Stimulated activated effector memory CD8-positive, alpha-beta T cell treated with anti-CD3 and anti-CD28 coated beads, Interleukin-12 subunit alpha, Interleukin-12 subunit beta, amount 100 ng/mL, for 72 hours (primary cell): ENCODE results near the gene ZNF316.

Source experiments
- ATAC-seq: fragments of 150-1000 bp; cut with Tn5 transposase; 2 replicates; pipeline ENCODE4 v1.10.0; 2021
- DNase-seq, 2 donors: peaks; one replicate each; pipeline ENCODE4 v3.0.0; 2021 to 2022; ENCODE audit warnings: low spot score in 2 of 2
- H3K27ac Mint-ChIP-seq: one replicate; pipeline ENCODE4 v1.8.0; 2022; ENCODE audit warnings: mild to moderate bottlenecking, mixed read lengths
- H3K36me3 Mint-ChIP-seq: one replicate; pipeline ENCODE4 v1.8.0; 2022; ENCODE audit warnings: mild to moderate bottlenecking, mixed read lengths
- H3K4me1 Mint-ChIP-seq: one replicate; pipeline ENCODE4 v1.8.0; 2022; ENCODE audit warnings: mixed read lengths
- H3K4me3 Mint-ChIP-seq: one replicate; pipeline ENCODE4 v1.8.0; 2022; ENCODE audit warnings: mild to moderate bottlenecking, mixed read lengths
- H3K9me3 Mint-ChIP-seq: one replicate; pipeline ENCODE4 v1.8.0; 2022; ENCODE audit warnings: mixed read lengths

ZNF316 gene

DNA sequence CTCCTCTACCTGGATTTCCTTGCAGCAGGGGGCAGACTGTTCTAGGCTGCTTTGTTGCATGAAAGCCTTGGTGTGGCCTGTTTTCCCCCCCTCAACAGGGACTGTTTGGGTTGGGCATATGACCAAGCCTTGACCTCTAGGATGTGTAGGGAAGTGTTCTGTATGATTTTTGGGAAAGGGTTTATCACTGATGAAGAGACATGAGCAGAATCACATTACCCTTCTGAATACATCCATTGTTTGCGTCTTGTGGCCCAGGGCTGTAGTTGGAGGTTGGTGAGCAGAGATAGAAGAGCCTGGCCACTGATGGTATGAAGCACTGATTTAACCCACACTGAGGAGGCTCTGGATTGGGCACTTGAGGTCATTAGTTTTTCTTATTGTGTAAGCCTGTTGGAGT is 43.0 kb downstream of the ZNF316 start:
- Mint-ChIP-seq H3K4me3 (no peak overlapping the region), H3K4me1 (no peaks in the 10 kb centered on the region), H3K9me3 (peaks cover 33% of the 10 kb centered on the region), H3K27ac (no peak overlapping the region), H3K36me3 (peaks cover 5% of the 10 kb centered on the region)
- ATAC-seq (no peak), DNase-seq (no peak)

GRCh38 chr7:6691103-6691502 is 54.0 kb downstream of the ZNF316 start:
- Mint-ChIP-seq H3K36me3 (no peaks in the 10 kb centered on the region), H3K9me3 (peaks cover 28% of the 10 kb centered on the region), H3K4me3 (no peak overlapping the region), H3K27ac (no peak overlapping the region), H3K4me1 (no peaks in the 10 kb centered on the region)
- ATAC-seq, result no peak
- no peak for DNase-seq

DNA sequence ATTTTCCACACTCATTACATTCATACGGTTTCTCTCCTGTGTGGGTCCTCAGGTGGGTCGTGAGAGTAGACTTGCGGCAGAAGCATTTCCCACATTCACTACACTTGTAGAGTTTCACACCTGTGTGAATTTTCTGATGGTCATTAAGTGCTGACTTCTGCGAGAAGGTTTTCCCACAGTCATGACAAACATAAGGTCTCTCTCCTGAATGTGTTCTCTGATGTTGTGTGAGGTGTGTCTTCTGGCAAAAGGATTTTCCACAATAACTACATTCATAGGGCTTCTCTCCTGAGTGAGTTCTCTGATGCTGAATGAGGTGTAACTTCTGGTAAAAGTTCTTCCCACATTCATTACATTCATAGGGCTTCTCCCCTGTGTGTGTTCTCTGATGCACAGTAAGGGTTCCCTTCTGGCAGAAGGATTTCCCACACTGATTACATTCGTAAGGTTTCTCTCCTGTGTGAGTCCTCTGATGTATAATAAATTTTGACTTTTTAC is 54.5 kb downstream of the ZNF316 start:
- H3K9me3 Mint-ChIP-seq, result peaks cover 24% of the 10 kb centered on the region
- H3K36me3 Mint-ChIP-seq, result no peaks in the 10 kb centered on the region
- H3K27ac Mint-ChIP-seq, result no peak overlapping the region
- no peak overlapping the region for H3K4me3 Mint-ChIP-seq
- no peaks in the 10 kb centered on the region for H3K4me1 Mint-ChIP-seq
- DNase-seq (no peak), ATAC-seq (no peak)

DNA sequence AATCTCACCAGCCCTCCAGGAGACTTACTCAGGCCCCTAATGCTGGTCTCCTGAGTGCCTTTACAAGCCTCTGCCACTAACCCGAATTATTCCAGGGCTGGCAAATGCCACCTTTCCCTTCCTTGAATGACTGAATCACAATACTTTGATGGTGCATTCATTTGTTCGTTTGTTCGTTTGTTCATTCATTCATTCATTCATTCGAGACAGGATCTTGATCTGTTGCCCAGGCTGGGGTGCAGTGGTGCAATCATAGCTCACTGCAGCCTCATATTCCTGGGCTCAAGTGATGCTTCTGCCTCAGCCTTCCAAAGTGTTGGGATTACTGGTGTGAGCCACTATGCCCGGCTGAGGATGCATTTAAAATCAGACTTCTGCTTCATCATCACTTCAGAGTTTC is 63.7 kb downstream of the ZNF316 start:
- Mint-ChIP-seq H3K4me3 (no peak overlapping the region), H3K27ac (no peak overlapping the region), H3K36me3 (no peaks in the 10 kb centered on the region), H3K9me3 (peaks cover 24% of the 10 kb centered on the region), H3K4me1 (peaks cover 48% of the 10 kb centered on the region)
- no peak for DNase-seq
- no peak for ATAC-seq

DNA sequence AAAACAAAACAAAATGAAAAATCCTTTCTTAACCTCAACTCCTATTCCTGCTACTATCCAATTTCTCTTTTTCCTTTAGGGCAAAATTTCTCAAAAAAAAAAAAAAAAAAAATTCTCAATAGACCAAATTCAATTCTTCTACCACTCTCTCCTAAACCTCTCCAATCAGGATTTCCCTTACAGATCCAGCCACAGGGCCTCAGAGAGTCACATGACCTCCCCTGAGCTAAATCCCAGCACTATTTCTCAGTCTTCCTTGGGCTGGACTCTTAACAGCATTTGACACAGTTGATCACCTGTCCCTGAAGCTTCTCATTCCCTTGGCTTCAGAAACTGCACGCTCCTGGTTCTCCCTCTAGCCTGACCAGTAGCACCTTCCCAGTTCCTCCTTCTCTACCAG is 64.7 kb downstream of the ZNF316 start:
- ATAC-seq (no peak), DNase-seq (no peak)
- Mint-ChIP-seq H3K27ac (no peak overlapping the region), H3K4me1 (peaks cover 48% of the 10 kb centered on the region), H3K36me3 (no peaks in the 10 kb centered on the region), H3K9me3 (peaks cover 24% of the 10 kb centered on the region), H3K4me3 (no peak overlapping the region)
